Activated naive CD8-positive, alpha-beta T cell treated with anti-CD3 and anti-CD28 coated beads, Interleukin-2, amount 50 U/mL, for 16 hours (primary cell): Measurements from ENCODE around the gene OXGR1.
"Not testable (repeated sequence)": the region's sequence is repeated elsewhere in the genome, so short reads cannot be mapped to it uniquely, and the experiment has no call there.

ENCODE experiments used
- DNase-seq: peaks from one replicate; pipeline ENCODE4 v3.0.0-alpha.2; 2020; ENCODE audit warnings: low read depth, low spot score

Gene OXGR1

DNA sequence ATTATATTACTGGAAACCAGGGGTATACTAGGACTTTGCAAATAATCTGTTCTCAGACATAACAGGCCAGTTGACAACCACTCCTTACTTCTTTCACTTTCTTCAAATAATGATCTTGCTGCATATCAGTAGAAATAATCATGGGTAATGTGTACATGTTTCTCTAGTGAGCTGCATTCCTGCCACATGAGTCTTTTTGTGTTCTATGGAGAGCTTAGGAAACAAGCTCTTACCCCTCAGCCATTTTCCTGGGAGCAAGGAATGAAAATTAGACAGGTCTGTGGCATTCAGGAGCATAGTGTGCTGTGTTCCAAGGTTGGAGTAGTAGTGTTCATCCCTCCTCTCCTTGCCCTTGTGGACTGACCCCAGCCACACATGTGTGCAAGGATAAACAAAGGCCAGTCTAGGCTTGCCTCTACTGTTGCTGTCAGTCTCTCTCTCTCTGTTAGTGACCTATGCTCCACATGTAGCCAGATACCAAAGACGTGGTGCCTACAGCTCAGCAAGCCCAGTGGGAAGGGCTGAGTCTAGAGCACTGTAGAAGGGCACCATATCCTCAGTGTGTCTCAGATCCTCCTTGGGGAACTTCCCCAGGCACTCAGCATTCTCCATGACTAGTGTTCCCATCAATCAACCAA is 11.5 kb upstream of the OXGR1 start:
- no peak for DNase-seq

DNA sequence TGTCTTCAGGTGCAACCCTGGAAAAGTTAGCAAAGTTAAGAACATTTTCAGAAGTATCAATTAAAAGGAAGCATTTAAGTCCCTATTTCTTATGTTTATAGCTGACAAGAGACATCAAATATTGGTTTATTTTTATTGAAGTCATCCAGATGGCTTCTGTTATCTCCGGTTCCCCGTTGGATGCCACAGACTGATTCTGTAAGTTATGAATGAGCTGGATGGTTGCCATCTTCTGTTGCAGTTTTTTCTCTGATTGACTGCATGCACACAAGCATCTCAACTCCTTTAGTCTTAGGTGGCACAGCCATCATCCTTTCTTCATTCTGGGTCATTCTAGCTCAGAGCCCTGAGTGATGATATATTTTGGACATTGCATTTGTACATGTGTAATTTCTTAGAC is 10.6 kb upstream of the OXGR1 start:
- no peak for DNase-seq

DNA sequence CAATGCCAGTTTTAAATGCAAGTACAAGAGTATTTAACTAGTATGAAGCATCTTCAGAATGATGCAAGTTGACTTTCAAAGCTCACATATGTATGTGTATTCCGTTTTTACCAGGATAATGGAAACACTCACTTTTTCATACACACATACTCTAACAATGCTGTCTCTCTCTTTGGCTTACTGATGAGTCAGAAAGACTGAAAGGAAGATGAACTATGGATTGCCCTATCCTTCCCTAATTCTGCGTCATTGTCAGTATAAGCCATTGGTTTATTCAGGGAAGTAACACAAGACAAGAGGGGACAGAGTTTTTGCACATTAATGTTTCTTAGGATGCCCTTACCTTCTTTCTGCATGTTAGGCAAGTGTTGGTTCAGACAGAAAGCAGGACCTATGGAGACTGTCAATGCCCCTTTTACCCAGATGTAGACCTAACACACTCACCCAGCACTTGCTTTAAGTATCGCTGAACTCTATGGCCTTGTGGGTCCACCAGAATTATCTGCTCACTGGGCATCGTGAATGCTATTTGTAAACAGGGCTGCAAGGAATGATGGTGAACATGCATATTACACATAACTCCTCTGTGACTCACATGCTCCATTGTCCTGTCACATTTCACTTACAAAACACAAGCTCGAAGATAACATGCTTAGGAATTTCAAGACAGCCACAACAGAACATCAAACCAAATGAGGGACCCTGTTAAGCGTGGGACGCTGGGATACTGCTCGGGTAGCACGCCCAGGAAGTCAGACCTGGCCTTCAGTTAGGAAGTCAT is 10.0 kb upstream of the OXGR1 start:
- no peak for DNase-seq

DNA sequence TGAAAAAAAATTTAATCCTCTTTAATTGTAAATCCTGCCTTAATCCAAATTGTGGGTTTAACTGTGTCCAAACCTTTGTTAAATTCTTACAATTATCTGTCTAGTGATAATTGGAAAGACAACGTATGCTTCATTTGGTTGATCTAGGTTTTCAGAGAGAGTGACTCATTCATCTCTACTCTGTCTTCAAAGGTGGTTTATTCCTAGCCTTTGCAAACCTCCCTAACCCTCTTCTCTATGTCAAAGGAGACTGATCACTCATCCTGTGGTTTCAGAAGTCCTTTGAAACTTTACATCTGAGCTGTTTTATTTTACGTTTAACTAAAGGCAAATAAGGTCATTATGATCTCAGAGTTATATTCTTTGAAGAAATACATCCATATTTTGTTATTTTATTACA is 8.8 kb upstream of the OXGR1 start:
- DNase-seq: no peak

DNA sequence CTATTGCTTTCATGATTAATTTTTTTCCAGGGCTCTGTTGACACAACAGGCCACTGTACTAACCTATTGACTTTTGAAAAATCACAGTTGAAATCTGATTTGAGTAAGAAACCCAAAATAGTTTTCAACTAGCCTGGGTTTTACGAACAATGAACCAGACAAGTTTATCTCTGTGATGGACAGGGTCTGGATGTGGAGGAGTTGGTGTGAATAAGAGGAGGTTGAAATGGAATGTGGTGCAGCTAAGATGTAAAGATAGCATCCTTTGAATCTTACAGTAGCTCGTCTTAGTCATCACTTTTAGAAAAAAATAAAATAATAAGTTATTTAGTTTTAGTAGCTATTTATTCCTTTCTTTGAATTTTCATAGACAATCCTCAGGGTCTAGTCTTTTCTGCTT is 8.3 kb upstream of the OXGR1 start:
- no peak for DNase-seq

DNA sequence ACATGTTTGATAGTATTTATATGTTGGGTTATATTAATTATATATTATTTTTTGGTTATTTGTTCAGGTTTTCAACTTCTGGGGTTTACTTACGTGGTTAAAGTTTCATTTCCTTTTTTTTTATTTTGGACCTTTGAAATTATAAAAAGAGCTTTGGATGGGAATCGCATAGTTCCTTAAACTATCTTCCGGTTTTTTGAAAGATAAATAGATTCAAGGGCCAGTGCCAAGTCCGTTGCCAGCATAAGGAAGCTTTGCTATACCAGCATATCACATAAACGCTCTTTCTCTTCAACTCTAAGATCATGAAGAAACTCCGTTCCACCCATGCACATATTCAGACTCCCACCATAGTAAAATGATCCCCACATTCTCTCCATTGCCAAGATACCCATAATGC is 7.4 kb upstream of the OXGR1 start:
- DNase-seq: no peak

DNA sequence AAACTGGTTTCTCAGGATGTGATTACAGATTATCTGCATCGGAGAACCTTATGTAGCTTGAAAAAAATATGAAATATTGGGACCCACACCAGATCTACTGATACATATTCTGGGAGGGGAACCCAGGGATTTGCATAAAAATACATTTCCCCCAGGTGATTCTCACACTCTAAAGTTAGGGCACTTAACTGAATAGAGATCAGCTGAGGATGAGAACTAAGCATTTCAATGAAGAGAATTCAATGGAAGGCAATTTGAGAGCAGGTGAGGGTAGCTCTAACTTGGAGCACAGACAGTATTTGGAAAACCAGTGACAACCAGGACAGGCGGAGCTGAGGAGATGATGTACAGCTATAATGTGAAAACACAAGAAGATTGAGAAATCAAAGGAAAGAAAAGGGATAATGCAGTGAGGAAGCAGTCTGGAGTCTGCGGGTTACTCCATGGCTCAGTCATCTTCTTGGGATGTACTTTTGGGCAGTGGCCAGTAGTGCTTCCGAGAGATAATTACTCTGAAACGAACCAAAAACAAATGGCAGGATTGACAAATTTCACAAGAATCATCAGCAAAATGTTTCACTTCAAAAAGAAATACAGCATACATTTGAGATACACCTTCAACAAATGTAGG is 6.1 kb upstream of the OXGR1 start:
- no peak for DNase-seq

DNA sequence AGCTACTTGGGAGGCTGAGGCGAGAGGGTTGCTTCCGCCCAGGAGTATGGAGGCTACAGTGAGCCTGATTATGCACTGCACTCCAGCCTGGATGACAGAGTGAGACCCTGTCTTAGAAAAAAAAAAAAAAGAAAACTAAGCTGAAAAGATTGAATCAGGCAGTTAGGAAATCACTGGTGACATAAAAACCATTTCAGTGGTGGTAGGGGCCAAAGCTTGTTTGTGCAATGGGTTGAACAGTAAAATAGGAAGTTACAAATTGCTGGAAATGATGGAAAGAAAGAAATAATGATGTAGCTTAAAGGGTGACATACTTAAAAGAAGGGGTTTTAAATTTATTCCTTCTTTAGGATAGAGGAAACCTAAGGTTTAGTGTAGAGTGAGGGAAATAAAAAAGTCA is 4.8 kb upstream of the OXGR1 start:
- DNase-seq: no peak

- no peak for DNase-seq
Measured at GRCh38 chr13:96998051-96998450, 3.8 kb upstream of the OXGR1 start.

DNA sequence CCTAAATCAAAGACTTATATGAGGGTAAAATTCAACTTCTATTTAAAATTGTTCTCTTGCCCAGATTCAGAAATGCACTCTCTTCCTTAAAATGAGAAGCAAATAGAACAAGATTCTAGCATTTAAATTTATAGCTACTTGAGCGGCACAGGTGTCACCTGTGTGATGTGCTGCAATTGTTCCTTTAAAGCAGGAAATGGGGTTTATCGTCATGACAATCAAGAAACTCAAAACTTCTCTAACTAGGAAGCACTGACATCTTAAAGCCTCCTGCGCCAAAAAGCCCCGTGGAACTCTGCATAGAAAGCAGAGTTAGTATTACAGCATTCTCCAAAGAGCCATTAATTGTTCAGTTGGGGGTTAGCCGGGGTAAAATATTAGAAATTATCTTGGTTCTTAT is 2.6 kb upstream of the OXGR1 start:
- DNase-seq: no peak

DNA sequence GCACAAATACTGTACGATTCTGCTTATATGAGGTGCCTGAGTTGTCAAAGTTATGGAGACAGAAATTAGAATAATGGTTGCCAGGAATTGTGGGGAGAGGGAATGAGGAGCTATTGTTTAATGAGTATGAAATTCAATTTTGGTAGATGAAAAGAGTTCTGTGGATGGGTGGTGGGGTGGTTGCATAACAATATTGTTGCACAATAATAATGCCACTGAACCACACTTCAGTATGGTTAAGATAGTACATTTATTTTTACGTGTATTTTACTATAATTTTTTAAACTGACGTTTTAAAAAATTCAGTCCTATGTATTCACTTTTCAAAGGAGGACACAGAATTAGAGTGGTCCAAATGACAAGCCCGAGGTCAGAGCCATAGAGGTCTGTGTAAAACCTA is 1.8 kb upstream of the OXGR1 start:
- DNase-seq: no peak

GRCh38 chr13:96994858-96995243 is 575 bp upstream of the OXGR1 start:
- DNase-seq: no peak

- DNase-seq: no peak
Measured at GRCh38 chr13:96993634-96994016, 651 bp downstream of the OXGR1 start.

DNA sequence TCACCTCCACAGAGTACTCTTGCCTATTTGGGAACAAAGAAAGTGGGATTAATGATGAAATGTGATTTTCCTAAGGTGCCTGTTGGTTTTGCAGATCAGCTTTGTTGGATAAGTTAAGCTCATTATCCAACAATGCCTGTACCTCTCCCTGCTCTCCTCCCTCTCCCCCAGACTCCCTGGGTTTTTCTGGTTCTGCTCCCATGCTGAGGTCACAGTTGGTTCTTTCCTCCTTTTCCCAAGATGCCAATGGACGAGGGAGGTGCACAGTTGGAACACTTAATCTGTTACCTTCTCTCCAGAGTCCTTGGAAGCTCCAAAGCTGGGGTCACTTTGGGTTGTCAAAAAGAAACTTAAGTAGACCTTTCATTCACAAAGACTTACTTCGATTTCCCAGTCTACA is 1.6 kb downstream of the OXGR1 start:
- DNase-seq: no peak

DNA sequence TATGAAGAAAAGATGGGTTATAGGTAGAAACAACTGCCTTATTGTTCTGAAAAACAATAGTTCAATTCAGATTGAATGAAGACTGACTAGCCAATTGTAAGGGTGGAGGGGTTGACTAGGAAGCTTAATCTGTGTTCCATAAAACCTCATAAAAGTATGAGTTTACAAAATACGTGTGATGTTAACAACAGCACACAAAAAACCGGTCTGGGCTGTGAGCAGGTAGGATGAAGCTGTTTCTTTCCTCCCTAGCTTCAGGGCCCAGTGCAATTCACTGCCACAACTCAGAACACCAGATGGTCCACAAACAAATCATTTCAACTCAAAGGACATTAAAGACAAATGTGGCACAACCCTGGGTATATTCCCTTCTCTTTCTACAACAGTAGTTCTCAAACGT is 3.2 kb downstream of the OXGR1 start:
- DNase-seq: no peak

- DNase-seq: no peak
Measured at GRCh38 chr13:96988441-96988840, 5.8 kb downstream of the OXGR1 start.

- DNase-seq: no peak
Measured at GRCh38 chr13:96984051-96984508, 10.2 kb downstream of the OXGR1 start.

GRCh38 chr13:96982672-96983071 is 11.6 kb downstream of the OXGR1 start:
- DNase-seq: no peak

DNA sequence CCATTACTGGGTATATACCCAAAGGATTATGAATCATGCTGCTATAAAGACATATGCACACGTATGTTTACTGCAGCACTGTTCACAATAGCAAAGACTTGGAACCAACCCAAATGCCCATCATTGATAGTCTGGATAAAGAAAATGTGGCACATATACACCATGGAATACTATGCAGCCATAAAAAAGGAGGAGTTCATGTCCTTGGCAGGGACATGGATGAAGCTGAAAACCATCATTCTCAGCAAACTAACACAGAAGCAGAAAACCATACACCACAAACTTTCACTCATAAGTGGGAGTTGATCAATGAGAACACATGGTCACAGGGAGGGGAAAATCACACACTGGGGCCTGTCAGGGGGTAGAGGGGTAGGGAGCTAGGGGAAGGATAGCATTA is 14.4 kb downstream of the OXGR1 start:
- DNase-seq: not testable (repeated sequence)

- DNase-seq: no peak
Measured at GRCh38 chr13:96968027-96968426, 26.2 kb downstream of the OXGR1 start.

DNA sequence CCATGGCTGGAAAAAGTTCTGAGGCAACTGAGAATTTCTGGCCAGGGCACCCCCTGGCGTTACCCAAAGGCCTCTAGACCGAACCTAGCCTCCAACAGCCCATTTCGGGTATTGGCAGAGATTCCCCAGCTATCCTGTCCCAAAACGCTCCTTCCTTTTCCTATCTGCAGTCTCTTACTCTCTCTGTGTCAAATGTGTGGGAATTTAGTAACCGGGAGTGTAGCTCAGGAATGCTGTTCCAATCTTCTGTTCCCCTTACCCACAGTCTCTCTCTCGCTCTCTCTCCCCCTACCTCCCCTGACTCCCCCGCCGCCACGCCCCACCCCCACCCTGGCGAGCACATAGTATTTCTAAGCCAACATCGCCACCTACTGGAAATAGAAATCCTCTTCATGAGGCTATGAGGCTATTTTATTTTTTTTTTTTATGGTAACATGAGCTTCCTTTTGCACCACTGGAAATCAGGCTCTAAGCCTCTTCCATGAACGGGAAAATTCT is 27.0 kb downstream of the OXGR1 start:
- DNase-seq: no peak

GRCh38 chr13:96966415-96967102 is 27.7 kb downstream of the OXGR1 start:
- no peak for DNase-seq
